ENCODE results near the gene MED12L.

MED12L gene

DNA sequence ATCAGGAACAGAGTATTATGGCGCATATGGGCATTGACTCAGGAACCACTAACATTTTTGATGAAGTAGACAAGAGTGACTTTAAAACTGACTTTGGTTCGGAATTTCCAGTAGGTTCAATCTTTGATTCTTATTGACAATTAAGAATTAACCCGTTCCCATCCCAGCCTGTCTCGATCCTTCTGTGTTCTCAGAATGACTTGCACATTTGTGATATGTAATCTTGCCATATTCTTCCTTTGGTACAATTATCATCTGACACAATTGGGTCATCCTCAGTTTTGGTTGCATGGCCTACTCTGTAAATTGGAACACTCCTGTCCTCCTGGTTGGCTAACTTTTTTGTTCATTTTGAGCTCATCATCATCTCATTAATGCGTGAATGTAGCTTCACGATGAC is 107.1 kb downstream of the MED12L start:
- no peak for TF ChIP-seq TAF1 (IDR thresholded peaks at IDR 0.05; ENCODE audit: borderline replicate concordance, insufficient read depth, low read length)
- no peak for TF ChIP-seq POLR2AphosphoS5 (IDR thresholded peaks at IDR 0.05; ENCODE audit: low read depth, low read length)

- TF ChIP-seq TAF1 (IDR thresholded peaks at IDR 0.05; ENCODE audit: borderline replicate concordance, insufficient read depth, low read length) (no peak), POLR2AphosphoS5 (IDR thresholded peaks at IDR 0.05; ENCODE audit: low read depth, low read length) (no peak), REST (IDR thresholded peaks at IDR 0.05; ENCODE audit: insufficient read depth in 1 of 2, low read depth in 2 of 2, low read length in 2 of 2) (no peak), SIN3A (IDR thresholded peaks at IDR 0.05; ENCODE audit: borderline replicate concordance, insufficient read depth, low read length) (no peak), FOXP2 (optimal IDR thresholded peaks at IDR 0.05; ENCODE audit: borderline replicate concordance, extremely low read depth, extremely low read length, insufficient read depth) (no peak)
Measured at GRCh38 chr3:151195826-151196225, 110.4 kb downstream of the MED12L start.

- TF ChIP-seq TAF1 (IDR thresholded peaks at IDR 0.05; ENCODE audit: borderline replicate concordance, insufficient read depth, low read length) (no peak), POLR2AphosphoS5 (IDR thresholded peaks at IDR 0.05; ENCODE audit: low read depth, low read length) (no peak), SIN3A (IDR thresholded peaks at IDR 0.05; ENCODE audit: borderline replicate concordance, insufficient read depth, low read length) (no peak), FOXP2 (optimal IDR thresholded peaks at IDR 0.05; ENCODE audit: borderline replicate concordance, extremely low read depth, extremely low read length, insufficient read depth) (no peak), REST (IDR thresholded peaks at IDR 0.05; ENCODE audit: insufficient read depth in 1 of 2, low read depth in 2 of 2, low read length in 2 of 2) (no peak)
Measured at GRCh38 chr3:151196434-151196833, 111.0 kb downstream of the MED12L start.

DNA sequence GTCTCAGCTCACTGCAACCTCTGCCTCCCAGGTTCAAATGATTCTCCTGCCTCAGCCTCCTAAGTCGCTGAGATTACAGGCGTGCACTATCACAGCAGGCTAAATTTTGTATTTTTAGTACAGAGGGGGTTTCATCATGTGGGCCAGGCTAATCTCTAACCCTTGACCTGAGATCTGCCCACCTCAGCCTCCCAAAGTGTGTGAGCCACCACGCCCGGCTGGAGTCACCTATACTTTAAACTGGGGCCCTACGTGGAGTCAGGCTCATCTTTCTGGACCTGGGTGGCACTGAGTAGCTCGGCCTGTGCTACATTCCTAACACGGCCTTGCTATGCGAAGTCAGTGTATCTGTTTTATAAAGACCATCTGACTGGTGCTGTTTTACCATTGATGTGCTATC is 111.8 kb downstream of the MED12L start:
- no peak for TF ChIP-seq REST (IDR thresholded peaks at IDR 0.05; ENCODE audit: insufficient read depth in 1 of 2, low read depth in 2 of 2, low read length in 2 of 2)
- TF ChIP-seq SIN3A (IDR thresholded peaks at IDR 0.05; ENCODE audit: borderline replicate concordance, insufficient read depth, low read length), result no peak

DNA sequence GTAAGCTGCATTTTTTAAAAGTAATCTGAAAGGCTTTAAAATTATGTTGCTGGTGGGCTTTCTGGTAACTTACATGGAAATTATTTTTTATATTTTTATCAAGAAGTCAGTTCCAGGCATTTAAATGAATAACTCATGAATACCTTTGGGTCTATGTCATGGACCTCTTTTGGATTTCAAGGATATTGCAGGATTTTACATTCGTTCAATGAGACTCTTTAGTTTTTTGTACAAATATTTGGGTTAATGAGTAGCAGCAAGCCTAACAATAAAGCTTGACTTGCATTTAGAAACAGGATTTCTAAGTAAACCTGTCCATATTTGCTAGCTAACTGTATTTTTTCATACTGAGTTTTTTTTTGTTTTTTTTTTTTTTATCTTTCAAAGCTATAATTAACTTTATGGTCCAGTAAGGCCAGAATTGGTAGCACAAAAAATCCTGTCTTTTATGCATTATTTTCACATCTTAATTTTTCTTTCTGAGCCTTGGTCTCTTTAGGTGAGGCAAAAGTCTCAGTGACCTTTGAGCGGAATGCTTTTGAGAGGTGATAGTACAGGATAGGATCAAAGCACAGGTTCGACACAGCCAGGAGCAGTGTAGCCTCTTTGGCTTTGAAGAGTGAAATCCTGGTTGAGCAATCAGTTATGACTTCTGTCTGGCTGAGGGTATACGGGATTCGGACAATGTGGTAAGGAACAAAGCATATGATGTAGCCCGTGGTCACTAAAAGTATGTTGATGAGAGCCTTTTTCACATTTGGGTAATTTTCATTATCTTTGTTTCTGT is 112.7 kb downstream of the MED12L start:
- TF ChIP-seq REST (IDR thresholded peaks at IDR 0.05; ENCODE audit: insufficient read depth in 1 of 2, low read depth in 2 of 2, low read length in 2 of 2) (no peak), FOXP2 (optimal IDR thresholded peaks at IDR 0.05; ENCODE audit: borderline replicate concordance, extremely low read depth, extremely low read length, insufficient read depth) (no peak), SIN3A (IDR thresholded peaks at IDR 0.05; ENCODE audit: borderline replicate concordance, insufficient read depth, low read length) (no peak), POLR2AphosphoS5 (IDR thresholded peaks at IDR 0.05; ENCODE audit: low read depth, low read length) (no peak), TAF1 (IDR thresholded peaks at IDR 0.05; ENCODE audit: borderline replicate concordance, insufficient read depth, low read length) (no peak)
